ENCODE results near the gene KCNAB2.

Gene KCNAB2

GRCh38 chr1:6106321-6106731 is 60.6 kb downstream of the KCNAB2 start:
- no peak for ATAC-seq
- TF ChIP-seq PPARA (CRISPR knock-in tag; IDR thresholded peaks at IDR 0.05; ENCODE audit: borderline replicate concordance) (no peak), TSHZ2 (CRISPR knock-in tag; IDR thresholded peaks at IDR 0.05) (no peak), CSDC2 (CRISPR knock-in tag; IDR thresholded peaks at IDR 0.05) (no peak), SNAI2 (CRISPR knock-in tag; IDR thresholded peaks at IDR 0.05) (no peak)

GRCh38 chr1:6106977-6107376 is 61.3 kb downstream of the KCNAB2 start:
- no peak for TF ChIP-seq ZNF565 (CRISPR knock-in tag; conservative IDR thresholded peaks at IDR 0.05; ENCODE audit: low read depth)
- no peak for TF ChIP-seq PPARA (CRISPR knock-in tag; IDR thresholded peaks at IDR 0.05; ENCODE audit: borderline replicate concordance)
- TF ChIP-seq RARB (CRISPR knock-in tag; IDR thresholded peaks at IDR 0.05), result no peak
- no peak for TF ChIP-seq CREB5 (CRISPR knock-in tag; IDR thresholded peaks at IDR 0.05; ENCODE audit: low read depth)
- TF ChIP-seq TOX (CRISPR knock-in tag; IDR thresholded peaks at IDR 0.05; ENCODE audit: borderline replicate concordance), result no peak
- TF ChIP-seq PATZ1 (CRISPR knock-in tag; IDR thresholded peaks at IDR 0.05; ENCODE audit: borderline replicate concordance), result no peak
- ATAC-seq, result no peak

- ATAC-seq, result no peak
- TF ChIP-seq ISL1 (CRISPR knock-in tag; IDR thresholded peaks at IDR 0.05) (no peak), CSDC2 (CRISPR knock-in tag; IDR thresholded peaks at IDR 0.05) (no peak), ZNF70 (CRISPR knock-in tag; IDR thresholded peaks at IDR 0.05) (no peak), PATZ1 (CRISPR knock-in tag; IDR thresholded peaks at IDR 0.05; ENCODE audit: borderline replicate concordance) (no peak), GLIS3 (CRISPR knock-in tag; IDR thresholded peaks at IDR 0.05) (no peak), TOX (CRISPR knock-in tag; IDR thresholded peaks at IDR 0.05; ENCODE audit: borderline replicate concordance) (no peak), POU6F1 (CRISPR knock-in tag; IDR thresholded peaks at IDR 0.05; ENCODE audit: borderline replicate concordance, low read depth) (no peak), SNAI2 (CRISPR knock-in tag; IDR thresholded peaks at IDR 0.05) (no peak), PPARA (CRISPR knock-in tag; IDR thresholded peaks at IDR 0.05; ENCODE audit: borderline replicate concordance) (no peak), CSRNP3 (CRISPR knock-in tag; IDR thresholded peaks at IDR 0.05) (no peak), ESRRG (CRISPR knock-in tag; IDR thresholded peaks at IDR 0.05) (no peak), TCF4 (CRISPR knock-in tag; IDR thresholded peaks at IDR 0.05; ENCODE audit: borderline replicate concordance) (no peak), ZNF8 (CRISPR knock-in tag; IDR thresholded peaks at IDR 0.05) (no peak), TSHZ2 (CRISPR knock-in tag; IDR thresholded peaks at IDR 0.05) (no peak), OSR1 (CRISPR knock-in tag; IDR thresholded peaks at IDR 0.05) (no peak), BACH2 (CRISPR knock-in tag; IDR thresholded peaks at IDR 0.05; ENCODE audit: borderline replicate concordance) (no peak), CREB5 (CRISPR knock-in tag; IDR thresholded peaks at IDR 0.05; ENCODE audit: low read depth) (no peak), ZNF565 (CRISPR knock-in tag; conservative IDR thresholded peaks at IDR 0.05; ENCODE audit: low read depth) (no peak)
Measured at GRCh38 chr1:6107409-6108356, 62.0 kb downstream of the KCNAB2 start.

Measured in SK-N-SH treated with all-trans-retinoic acid at 6 μM for 48 hours (cell line).